GM12875 (cell line): ENCODE data around the gene PFKFB4.
A peak's percentile ranks its signal among the peaks of the same experiment; 100 is the strongest.
"Not testable (repeated sequence)": the region's sequence is repeated elsewhere in the genome, so short reads cannot be mapped to it uniquely, and the experiment has no call there.

ENCODE experiments used
- H3K4me3 ChIP-seq: one replicate; pipeline ENCODE4 v1.5.1; 2011; ENCODE audit warnings: low read depth, low read length, control low read depth
- TF ChIP-seq, protein P1 (sequence below): IDR thresholded peaks from 2 replicates; pipeline ENCODE4 v1.5.1; 2011; ENCODE audit warnings: low read depth, mild to moderate bottlenecking, control low read depth, inconsistent platforms, low read length, moderate library complexity, borderline replicate concordance; ENCODE audit not compliant: insufficient read depth

PFKFB4 gene

DNA sequence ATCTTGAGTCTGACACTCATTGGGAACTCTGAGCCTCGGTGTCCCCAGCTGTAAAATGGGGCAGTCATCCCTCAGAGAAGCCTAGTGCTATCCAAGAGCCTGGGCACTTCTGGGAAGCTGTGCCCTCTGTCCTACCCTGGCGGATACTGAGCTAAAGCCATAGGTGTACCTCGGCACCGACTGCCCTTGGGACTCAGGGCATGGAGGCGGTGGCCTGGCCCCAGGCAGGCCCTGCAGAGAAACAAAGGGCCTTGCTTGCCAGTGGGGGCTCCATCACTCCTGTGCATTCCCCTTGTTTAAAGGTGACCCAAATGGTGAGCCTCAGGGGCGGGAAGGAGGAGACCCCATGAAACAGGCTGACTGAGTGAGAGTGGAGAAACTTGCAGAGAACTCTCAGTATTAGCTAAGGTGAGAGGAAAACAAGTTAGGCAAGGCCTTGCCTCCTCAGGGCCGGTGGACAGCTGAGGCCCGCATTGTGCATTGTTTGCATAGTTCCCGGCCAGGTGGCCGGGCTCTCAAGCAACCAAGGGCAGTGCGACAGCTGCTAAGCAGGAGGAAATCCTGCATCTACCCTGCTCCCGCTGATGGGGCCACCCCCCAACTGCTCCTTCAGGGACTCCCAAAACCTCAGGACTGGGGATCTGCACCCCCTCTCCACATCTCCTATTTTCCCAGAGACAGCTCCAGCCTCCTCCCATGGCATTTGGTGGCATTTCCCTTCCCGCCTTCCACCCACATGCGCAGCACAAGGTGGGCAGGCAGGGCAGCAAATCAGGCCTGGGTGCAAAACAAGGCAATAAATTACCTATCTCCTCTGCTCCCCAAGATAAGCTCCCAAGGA lies 4.3 kb downstream of the PFKFB4 start:
- H3K4me3 ChIP-seq, result no peak overlapping the region
- TF ChIP-seq, protein P1, sequence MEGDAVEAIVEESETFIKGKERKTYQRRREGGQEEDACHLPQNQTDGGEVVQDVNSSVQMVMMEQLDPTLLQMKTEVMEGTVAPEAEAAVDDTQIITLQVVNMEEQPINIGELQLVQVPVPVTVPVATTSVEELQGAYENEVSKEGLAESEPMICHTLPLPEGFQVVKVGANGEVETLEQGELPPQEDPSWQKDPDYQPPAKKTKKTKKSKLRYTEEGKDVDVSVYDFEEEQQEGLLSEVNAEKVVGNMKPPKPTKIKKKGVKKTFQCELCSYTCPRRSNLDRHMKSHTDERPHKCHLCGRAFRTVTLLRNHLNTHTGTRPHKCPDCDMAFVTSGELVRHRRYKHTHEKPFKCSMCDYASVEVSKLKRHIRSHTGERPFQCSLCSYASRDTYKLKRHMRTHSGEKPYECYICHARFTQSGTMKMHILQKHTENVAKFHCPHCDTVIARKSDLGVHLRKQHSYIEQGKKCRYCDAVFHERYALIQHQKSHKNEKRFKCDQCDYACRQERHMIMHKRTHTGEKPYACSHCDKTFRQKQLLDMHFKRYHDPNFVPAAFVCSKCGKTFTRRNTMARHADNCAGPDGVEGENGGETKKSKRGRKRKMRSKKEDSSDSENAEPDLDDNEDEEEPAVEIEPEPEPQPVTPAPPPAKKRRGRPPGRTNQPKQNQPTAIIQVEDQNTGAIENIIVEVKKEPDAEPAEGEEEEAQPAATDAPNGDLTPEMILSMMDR, result no peak

DNA sequence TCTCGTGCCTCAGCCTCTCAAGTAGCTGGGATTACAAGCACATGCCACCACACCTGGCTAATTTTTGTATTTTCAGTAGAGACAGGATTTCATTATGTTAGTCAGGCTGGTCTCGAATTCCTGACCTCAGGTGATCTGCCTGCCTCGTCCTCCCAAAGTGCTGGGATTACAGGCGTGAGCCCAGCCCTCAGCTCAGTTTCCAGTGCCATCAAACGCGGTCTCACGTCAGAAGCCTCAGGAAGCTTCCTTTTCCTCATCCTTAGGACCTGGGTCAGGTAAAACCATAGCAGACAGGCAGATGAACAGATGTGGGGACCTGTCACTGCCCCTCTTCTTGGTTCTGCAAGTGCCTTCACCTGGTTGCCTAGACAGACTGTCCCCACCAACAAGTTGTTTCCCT lies 5.0 kb downstream of the PFKFB4 start:
- H3K4me3 ChIP-seq, result not testable (repeated sequence)

DNA sequence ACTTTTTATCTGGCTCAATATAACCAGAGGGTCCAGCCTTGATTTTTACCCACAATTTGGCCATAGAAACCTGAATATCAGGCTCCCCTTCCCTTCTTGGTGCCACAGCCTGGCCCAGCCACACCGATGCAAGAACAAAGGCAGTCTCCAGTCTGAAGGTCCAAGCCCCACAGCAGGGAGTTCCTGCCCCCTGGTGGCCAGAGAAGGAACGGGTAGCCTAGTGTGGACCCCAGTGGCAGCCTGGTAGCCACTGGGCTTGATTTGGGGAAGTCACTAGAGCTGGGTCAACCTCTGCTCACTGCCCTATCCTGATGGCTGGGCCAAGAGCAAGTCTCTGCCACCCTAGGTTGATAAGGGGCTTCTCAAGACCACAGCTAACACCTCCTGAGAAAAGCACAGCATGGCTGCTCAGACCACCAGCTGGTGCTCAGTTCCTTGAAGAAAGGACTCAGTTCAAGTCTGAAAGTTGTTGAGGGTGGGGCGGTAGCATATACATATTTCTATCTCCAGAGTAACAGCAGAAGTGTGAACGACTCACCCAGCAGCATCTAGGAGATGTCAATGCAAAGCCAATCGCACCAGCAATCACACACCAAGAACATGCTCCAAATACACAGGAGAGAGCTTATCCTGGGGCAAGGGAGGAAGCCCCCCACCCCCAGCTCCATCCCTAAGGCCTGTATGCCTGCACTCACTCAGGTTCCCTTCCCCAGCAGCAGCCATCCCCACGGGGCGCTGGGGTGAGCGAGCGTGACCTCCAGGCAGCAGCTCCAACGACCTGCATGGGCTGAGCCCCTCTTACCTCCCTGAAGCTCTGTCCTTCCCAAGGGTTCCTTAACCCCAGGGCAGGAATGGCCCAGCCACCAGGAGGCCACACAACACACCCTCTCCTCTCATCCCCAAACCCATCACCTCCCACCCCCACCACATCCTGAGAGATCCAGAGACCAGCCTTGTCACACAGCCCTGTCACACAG lies 7.6 kb downstream of the PFKFB4 start:
- TF ChIP-seq, protein P1, result peak; percentile 94

GRCh38 chr3:48548126-48548525 lies 8.5 kb downstream of the PFKFB4 start:
- TF ChIP-seq, protein P1, result no peak

More for the DNA sequence above, 7.6 kb downstream of the PFKFB4 start:
- H3K4me3 ChIP-seq, result no peak overlapping the region

GRCh38 chr3:48546203-48546829 lies 10.3 kb downstream of the PFKFB4 start:
- TF ChIP-seq, protein P1, result no peak
- no peak overlapping the region for H3K4me3 ChIP-seq

More at GRCh38 chr3:48548126-48548525, 8.5 kb downstream of the PFKFB4 start:
- H3K4me3 ChIP-seq, result no peak overlapping the region

- no peak overlapping the region for H3K4me3 ChIP-seq
- TF ChIP-seq, protein P1, result no peak
These were observed 12.5 kb downstream of the PFKFB4 start for GRCh38 chr3:48544141-48544540.

DNA sequence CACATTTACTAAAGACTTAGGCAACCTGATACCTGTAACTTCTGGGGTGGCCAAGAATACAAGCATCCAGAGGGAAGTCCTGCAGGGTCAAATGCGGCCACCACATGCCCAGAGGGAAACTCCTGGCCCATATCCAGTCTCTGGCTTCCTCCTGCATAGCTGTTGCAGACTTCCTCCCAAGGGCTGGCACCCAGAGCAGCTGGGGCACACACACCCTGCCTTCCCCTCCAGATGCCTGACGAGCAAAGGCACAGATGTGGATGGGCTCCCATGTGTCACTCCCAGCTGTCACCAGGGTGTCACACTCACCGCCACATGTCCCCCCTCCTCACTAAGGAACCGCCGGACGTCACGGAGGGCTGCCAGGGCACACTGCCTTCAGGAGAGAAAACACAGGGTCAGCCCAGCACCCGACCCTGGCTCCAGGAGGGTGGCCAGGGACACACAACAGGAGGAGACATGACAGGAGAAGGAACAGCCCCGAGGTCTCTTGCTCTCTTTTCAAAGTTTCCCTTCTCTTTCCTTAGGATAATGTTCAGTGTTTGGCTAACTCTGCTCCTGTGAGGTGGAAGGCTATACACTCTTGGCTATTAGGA lies 13.2 kb downstream of the PFKFB4 start:
- TF ChIP-seq, protein P1, result no peak
- H3K4me3 ChIP-seq, result no peak overlapping the region
